CD4-positive, alpha-beta T cell treated with Interleukin-6 at 100 ng/mL for 8 hours (primary cell): ENCODE data around the gene RSRC1.
"Not testable (repeated sequence)": the region's sequence is repeated elsewhere in the genome, so short reads cannot be mapped to it uniquely, and the experiment has no call there.

Experiments used
- DNase-seq: peaks from one replicate; pipeline ENCODE4 v3.0.0-alpha.2; 2020; ENCODE audit warnings: mixed read lengths, low spot score

Gene RSRC1

DNA sequence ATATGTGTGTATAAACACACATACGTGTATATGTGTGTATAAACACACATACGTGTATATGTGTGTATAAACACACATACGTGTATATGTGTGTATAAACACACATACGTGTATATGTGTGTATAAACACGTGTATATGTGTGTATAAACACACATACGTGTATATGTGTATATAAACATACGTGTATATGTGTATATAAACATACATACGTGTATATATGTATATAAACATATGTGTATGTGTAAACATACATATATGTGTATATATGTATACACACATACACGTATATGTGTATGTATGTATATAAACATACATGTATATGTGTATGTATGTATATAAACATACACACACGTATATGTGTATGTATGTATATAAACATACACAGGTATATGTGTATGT, 119.1 kb downstream of the RSRC1 start:
- not testable (repeated sequence) for DNase-seq

DNA sequence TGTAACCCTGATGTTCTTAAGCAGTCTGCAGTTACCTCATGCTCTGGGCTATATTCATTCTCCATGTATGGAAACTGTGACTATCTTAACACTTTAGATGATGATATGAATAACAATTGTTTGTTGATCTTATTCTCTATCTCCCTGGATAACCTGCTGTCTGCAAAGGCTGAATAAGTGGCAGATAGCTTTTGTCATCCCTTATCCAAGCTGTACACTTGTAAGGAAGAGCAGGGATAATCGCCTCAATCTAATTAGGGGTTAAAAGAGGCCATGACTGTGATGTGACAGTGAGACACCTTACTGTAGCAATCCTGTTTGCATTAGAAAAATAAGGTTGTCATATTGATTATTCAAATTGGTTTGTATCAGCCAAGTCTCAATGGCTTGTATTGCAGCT, 123.9 kb downstream of the RSRC1 start:
- no peak for DNase-seq

DNA sequence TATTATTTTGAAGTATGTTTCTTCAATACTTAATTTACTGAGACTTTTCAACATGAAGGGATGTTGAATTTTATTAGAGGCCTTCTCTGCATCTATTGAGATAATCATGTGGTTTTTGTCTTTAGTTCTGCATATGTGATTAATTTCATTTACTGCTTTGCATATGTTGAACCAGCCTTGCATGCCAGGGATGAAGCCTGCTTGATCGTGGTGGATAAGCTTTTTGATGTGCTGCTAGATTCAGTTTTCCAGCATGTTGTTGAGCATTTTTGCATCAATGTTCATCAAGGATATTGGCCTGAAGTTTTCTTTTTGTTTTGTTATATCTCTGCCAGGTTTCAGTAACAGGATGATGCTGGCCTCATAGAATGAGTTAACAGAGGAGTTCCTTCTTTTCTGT, 134.4 kb downstream of the RSRC1 start:
- DNase-seq = no peak

DNA sequence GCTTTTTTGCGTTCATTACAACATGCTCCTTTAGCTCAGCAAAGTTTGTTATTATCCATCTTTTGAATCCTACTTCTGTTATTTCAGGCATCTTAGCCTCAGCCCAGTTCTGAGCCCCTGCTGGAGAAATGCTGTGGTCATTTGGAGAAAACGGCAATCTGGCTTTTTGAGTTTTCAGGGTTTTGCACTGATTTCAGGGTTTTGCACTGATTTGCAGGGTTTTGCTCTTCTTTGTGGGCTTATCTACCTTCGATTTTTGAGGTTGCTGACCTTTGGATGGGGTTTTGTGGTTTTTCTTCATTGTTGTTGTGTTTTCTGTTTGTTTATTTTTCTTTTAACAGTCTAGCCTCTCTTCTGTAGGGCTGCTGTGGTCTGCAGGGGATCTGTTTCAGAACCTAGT, 137.4 kb downstream of the RSRC1 start:
- DNase-seq = no peak

DNA sequence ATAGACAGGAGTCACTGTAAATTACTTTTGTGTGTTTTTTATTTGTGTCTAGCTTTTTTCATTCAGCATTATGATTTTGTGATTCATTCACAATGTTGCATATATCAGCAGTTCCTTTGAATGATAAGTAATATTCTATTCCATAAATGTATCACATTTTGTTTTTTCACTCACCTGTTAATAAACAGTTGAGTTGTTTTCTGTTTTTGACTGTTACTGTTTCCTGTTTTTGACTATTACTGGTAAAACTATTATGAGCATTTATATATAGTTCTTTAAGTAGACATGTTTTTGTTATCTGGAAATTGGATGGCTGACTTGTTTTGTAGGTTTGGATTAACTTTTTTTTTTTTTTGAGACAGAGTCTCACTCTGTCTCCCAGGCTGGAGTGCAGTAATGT, 138.4 kb downstream of the RSRC1 start:
- DNase-seq = no peak

DNA sequence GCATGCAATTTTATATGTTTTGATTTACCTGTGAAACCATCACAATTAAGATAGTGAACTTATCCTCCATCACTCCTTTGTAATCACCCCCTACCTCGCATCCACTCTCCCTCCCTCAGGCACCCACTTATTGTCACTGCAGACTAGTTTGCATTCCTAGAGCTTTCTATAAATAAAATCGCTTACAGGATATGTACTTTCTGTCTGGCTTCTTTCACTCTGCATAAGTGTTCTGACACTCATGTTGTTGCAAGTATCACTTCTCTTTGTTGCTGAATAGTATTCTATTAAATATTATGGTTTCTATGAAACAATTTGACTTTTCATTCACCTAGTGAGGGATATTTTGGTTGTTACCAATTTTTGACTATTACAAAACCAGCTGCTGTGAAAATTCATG, 139.3 kb downstream of the RSRC1 start:
- no peak for DNase-seq

DNA sequence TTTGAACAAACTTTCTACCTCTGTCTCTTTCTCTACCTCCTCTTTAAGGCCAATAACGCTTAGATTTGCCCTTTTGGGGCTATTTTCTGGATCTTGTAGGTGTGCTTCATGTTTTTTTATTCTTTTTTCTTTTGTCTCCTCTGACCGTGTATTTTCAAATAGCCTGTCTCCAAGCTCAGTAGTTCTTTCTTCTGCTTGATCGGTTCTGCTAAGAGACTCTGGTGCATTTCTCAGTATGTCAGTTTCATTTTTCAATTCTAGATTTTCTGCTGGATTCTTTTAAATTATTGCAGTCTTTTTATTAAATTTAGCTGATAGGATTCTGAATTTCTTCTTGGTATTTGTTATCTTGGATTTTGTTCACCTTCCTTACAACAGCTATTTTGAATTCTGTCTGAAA, 148.7 kb downstream of the RSRC1 start:
- DNase-seq = no peak

DNA sequence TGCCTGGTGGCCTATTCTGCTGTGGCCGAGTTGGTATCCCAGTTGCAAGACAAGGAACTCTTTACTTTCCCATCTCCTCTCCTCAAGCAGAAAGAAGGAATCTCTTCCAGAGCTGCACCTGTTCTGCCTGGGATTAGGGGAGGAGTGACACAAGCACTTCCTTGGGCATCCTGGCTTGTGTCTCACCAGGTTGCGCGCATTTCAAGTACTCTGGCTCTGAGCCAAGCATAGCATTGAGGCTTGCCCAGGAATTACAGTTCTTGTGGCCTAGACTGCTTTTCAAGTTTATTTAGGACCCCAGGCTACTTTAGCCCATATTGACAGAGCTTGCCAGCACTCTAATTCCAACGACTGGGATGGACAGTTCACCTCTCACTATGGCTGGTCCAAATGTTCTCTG, 150.5 kb downstream of the RSRC1 start:
- no peak for DNase-seq

DNA sequence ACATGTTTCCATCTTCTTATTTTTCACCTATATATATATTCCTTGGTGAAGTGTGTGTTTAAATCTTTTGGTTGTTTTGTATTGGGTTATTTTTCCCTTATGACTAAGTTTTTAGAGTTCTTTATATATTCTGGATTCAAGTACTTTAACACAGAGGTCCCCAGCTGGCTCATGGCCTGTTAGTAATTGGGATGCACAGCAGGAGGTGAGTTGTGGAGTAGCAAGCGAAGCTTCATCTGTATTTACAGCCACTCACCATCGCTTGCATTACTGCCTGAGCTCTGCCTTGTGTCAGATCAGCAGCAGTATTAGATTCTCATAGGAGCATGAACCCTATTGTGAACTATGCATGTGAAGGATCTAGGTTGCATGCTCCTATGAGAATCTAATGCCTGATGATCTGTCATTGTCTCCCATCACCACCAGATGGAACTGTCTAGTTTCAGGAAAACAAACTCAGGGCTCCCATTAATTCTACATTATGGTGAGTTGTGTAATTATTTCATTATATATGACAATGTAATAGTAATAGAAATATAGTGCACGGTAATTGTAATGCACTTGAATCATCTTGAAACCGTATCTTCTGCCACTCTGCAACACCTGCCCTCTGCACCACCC, 151.6 kb downstream of the RSRC1 start:
- DNase-seq = no peak

DNA sequence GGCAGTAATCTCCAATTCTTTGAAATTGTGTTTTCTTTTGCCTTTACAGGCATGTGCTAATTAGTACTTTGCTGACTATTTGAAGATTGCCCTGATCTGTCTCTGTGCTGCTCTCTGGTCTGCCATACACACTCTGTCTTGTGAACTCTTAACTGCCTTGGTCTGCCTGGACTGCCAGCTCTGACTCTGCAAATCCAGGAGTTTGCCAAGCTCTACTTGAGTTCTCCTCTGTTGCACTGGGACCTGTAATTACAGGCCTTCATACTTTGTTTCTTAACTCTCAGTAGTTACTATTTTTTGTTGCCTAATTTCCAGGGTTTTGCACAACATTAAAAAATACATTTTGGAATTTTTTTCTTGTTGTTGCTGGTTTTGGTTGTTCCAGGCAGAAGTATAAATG, 155.0 kb downstream of the RSRC1 start:
- DNase-seq = no peak

DNA sequence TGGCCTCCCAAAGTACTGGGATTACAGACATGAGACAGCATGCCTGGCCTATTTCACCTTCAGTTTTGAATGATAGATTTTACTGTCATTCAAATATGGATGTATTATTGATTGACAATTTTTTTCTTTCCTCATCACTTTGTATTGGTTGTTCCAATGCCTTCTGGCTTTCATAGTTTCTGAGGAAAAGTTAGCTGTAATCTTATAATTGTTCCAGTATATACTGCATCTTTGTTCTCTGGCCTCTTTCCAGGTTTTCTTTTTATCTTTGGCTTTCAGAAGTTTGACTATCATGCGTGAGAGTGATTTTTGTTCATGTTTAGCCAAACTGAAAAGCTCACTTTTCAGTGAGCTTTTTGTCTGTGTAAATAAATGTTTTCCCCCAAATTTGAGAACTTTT, 157.1 kb downstream of the RSRC1 start:
- DNase-seq = no peak

DNA sequence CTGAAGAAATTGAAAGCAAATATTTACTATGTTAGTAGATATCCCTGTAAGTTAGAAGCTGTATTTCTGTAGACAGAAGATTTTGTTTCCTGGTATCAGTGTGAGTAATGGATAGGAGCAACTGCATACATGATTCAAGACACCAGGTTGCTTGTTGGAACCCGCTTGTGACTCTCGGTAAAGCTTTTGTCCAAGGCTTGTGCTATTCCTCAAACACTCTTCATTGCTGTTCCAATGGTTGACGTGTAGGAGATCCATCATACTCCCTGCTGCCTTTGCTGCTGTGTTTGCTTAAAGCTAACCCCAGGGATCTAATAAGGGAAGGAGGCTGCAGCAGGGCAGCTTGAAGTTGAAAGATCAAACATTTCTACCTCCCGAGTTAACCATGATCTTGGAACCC, 160.1 kb downstream of the RSRC1 start:
- DNase-seq = no peak

DNA sequence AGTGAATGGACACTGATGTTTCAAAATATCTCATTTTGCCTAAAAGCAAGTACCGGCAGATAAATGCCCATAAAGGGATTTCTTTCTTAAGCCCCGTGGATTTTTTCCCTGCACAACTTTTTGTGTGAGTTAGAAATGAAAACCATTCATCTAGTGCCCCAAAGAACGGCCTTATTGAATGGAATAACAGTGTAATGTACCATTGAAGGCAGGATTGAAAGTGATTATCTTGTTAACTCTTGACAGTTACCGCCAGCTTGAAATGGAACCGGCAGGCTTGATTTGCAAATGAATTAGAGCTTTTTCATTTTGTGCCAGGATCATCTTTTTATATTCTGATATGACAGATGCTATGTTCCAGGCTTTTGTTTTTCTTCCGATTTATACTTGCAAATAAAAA, 162.2 kb downstream of the RSRC1 start:
- no peak for DNase-seq

DNA sequence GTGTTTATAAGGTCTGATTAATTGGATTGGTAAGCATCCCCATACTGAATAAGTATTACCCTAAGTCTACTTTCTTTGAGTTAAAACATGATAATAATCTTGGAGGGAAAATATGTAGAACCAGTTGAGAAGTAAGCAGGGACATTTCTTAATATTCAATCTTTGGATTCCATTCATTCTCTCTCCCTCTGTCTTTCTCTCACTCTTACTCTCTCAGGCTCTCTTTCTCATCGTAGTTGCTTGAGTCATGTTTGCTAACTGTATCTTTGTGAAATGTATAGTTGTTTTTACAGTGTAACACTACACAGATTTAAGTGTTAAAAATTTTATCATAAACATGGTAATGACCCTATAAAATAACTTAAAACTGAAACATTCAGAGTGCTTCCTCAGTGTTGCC, 163.8 kb downstream of the RSRC1 start:
- DNase-seq = no peak

DNA sequence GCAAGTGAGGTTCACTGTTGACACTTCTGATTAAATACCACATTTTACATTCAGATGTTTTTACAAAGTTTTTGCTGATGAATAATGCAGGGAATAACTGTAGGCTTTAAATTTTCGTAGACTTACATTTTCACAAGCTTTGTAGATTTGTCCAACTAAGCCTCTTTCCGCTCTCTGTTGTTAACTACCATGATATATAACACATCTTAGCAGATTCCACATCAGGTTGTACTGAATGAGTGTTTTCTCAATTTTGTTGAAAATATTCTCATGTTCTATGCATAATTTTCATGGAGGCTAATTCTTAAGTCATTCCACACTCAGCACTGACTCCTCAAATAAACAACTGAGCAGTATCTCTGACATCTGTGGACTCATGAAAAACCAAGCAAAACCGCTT, 168.3 kb downstream of the RSRC1 start:
- no peak for DNase-seq

DNA sequence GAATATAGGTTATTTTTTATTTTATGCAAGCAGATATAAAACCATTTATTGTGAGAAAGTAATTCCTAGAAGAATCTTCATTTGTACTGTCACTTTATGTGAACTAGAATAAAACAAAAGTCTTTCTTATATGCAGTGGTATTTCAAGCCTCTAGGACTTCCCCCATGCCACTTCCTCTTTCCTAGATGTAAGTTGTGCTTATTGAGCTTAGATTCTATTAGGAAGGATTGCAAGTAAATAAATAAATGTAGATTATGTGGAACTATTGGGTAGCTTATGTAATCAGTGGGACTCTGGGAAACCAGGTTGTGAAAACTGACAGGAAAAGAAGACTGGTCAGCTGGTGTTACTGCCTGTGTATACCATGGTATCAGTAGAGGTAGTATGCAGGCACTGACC, 169.7 kb downstream of the RSRC1 start:
- no peak for DNase-seq

DNA sequence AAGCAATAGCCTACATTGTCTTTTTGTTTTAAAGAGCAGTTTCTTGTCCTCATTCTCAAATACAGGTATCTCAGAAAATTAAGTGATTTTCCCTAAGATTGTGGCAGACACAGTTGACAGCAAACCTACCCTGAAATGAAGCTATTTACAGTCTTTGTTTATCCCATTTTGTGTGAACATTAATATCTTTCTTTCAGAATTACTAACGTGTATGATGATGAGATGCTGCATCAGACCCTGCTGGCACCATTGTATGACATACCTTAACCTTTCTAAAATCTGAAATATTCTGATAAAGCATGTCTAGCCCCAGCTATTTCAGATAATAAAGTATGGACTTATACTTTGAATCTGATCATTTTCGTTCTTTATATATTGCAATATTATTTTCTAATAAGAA, 185.9 kb downstream of the RSRC1 start:
- no peak for DNase-seq

DNA sequence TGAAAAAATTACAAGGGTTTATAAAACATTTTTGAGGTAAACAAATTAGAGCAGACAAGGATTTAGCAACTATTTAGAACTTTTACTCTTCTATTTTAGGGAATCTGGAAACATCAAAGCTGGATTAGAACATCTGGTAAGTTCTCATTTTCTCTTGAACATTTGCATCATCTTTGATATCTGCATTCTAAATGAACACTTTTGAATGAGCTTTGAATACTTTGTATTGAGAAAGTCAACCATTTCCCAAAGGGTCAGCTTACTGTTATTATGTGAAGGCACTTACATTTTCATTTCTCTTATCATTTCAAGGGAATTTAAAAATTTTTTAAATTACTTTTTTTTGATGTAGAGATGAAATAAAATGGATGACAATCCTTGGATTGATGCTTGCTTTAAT, 188.1 kb downstream of the RSRC1 start:
- no peak for DNase-seq

DNA sequence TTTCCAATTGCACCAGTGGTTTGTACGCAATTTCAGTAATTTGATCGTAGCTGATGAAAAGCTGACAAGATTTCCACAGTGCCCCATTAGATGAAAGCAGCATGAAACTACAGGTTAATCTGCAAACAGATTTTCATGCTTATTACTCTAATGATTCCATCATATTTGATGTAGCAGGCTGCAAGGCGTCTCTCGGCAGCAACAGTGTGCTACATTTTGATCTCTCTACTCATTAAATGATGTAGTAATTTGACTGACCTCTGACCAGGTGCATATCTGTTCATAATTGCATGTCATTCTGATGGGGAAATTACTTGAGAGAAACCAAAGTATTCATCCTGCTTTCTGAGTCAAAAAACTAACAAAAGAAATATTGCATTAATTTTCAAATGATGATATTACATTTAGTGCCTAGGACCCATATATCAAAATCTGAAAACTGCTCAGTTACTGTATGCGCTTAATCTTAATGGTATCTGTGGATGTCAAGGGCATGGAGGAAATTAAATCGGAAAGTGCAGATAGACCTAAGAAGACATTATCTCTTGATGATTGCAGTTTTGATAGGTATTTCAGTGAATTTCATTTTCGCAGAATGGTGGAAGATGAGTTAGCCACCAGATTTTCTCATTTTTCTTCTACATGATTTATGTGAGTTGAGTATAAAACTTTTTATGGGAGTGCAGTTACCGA, 198.5 kb downstream of the RSRC1 start:
- no peak for DNase-seq

DNA sequence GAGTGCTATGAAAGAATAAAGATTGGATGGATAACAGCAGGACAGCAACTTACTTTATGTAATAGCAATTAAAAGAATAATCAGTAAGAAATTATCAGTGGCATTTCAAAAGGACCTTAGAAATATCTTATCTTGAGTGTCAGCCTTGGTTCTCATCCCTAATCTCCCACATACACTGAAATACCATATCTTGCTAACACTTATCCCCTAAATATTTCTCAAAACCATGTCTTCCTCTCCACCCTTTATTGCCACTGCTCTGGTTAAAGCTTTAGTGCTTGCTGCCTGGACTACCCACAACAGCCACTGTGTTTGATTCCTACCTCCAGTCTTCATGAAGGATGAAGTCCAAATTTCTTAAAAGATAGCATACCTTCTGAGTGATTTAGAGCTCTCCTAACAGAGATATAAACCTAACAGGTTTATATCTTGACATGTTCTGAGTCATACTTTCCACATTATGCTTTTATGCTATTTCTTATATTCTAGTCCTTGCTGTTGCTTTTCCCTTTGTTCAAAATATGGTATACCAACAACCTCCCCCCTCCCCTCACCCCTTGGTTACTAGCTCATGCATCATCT, 202.8 kb downstream of the RSRC1 start:
- DNase-seq = no peak

DNA sequence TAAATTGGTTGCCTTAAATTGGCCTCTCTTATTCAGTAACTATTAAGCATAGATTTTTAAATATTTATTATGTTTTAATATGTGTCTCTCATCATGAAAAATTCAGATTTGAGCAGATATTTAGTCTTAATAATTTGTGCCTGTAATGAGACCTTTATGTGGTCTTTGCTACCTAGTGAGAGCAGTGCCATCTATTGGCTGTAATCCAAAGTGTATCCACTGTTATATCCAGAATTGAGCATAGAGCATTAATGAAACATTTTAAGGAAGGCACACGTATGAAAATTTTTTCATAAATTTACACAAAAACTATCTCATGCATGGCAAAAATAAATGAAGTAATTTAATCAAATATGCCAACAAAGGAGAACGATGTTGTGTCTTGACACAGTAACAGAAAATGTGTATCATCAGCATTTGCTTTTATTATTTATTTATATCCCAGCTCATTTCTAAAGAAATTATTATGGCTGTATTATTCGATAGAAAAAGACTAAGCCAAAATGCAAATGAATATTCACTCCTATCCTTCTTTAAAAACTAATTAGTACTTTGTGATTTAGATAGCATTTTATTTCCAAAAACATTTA, 203.5 kb downstream of the RSRC1 start:
- no peak for DNase-seq

DNA sequence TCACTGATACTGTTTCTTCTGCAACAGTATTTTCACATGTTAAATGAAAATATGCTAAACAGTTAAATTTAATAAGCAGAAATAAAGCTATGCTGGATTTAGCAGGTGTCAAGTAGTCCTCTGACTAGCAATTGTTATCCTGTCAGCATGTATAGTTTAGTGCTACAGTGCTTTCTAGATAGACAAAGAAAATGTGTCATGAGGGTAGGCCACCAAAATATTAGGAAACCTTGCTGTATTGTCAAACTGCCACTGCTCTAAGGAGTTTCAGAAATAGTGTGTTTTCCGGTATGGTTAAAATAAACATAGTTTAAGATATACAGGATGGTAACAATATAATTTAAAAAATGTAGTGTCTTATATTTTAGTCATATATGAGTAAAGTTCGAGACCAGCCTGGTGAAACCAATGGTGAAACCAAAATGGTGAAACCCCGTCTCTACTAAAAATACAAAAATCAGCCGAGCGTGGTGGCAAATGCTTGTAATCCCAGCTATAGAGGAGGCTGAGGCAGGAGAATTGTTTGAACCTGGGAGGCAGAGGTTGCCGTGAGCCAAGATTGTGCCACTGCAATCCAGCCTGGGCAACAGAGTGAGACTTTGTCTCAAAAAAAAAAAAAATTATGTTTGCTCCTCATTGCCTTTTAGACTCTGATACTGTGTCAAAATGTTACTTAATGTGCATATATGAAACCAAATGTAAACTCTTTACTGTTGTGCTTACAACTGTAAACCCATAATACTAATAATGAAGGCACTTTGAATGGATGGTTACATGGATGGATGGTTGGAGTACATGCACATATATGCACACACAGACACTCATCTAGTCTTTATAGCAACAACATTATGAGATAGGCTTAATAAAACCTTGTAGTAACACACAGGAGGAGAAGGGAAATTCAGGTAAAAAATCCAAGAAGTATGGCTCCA, 204.8 kb downstream of the RSRC1 start:
- DNase-seq = no peak
